GM18861 (cell line): ENCODE results near the gene WWP2.
"Not testable (repeated sequence)": the region's sequence is repeated elsewhere in the genome, so short reads cannot be mapped to it uniquely, and the experiment has no call there.

Experiments used
- ATAC-seq: cut with Tn5 transposase; IDR thresholded peaks from one replicate; pipeline ENCODE4 v1.9.1; 2021; ENCODE audit not compliant: unreplicated experiment

WWP2 gene

GRCh38 chr16:69745232-69745612 lies 16.9 kb upstream of the WWP2 start:
- no peak for ATAC-seq

GRCh38 chr16:69745959-69746358 lies 16.2 kb upstream of the WWP2 start:
- no peak for ATAC-seq

- ATAC-seq: no peak
Measured at GRCh38 chr16:69747115-69747514, 15.0 kb upstream of the WWP2 start.

GRCh38 chr16:69748694-69749345 lies 13.3 kb upstream of the WWP2 start:
- no peak for ATAC-seq

- ATAC-seq: no peak
Measured at GRCh38 chr16:69754143-69754468, 8.0 kb upstream of the WWP2 start.

- peak; percentile 91 for ATAC-seq
Measured at GRCh38 chr16:69754469-69755310, 7.4 kb upstream of the WWP2 start, which contains the start of gene NOB1. Gene NOB1, minus strand, starts transcription at chr16:69754926. Its CDS starts 16 bp downstream, at chr16:69754910.

- no peak for ATAC-seq
Measured at GRCh38 chr16:69756705-69757104, 5.4 kb upstream of the WWP2 start.

GRCh38 chr16:69757375-69757774 lies 4.8 kb upstream of the WWP2 start:
- not testable (repeated sequence) for ATAC-seq

- ATAC-seq: peak; percentile 28
Measured at GRCh38 chr16:69762814-69763598, 874 bp downstream of the WWP2 start.

- no peak for ATAC-seq
Measured at GRCh38 chr16:69763599-69763942, 1.4 kb downstream of the WWP2 start.

- ATAC-seq: no peak
Measured at GRCh38 chr16:69767459-69768229, 5.5 kb downstream of the WWP2 start.

- no peak for ATAC-seq
Measured at GRCh38 chr16:69768666-69769065, 6.5 kb downstream of the WWP2 start.

GRCh38 chr16:69769404-69769803 lies 7.3 kb downstream of the WWP2 start:
- no peak for ATAC-seq

GRCh38 chr16:69771651-69771967 lies 9.5 kb downstream of the WWP2 start:
- no peak for ATAC-seq

GRCh38 chr16:69773260-69773947 lies 11.3 kb downstream of the WWP2 start:
- peak; percentile 50 for ATAC-seq

GRCh38 chr16:69775563-69775962 lies 13.4 kb downstream of the WWP2 start:
- no peak for ATAC-seq

- no peak for ATAC-seq
Measured at GRCh38 chr16:69779724-69780123, 17.6 kb downstream of the WWP2 start.

GRCh38 chr16:69781118-69781517 lies 19.0 kb downstream of the WWP2 start:
- no peak for ATAC-seq

- ATAC-seq: no peak
Measured at GRCh38 chr16:69784586-69784985, 22.5 kb downstream of the WWP2 start.

- ATAC-seq: no peak
Measured at GRCh38 chr16:69787883-69788282, 25.8 kb downstream of the WWP2 start.

GRCh38 chr16:69791391-69791847 lies 29.3 kb downstream of the WWP2 start:
- not testable (repeated sequence) for ATAC-seq
